ACC112 (cell line): ENCODE data around the gene CATSPERD.

Experiments used
- H2AFZ ChIP-seq: fragments of 200-600 bp; sonication (generic); one replicate; pipeline ENCODE4 v1.6.0; 2017; ENCODE audit warnings: antibody characterized with exemption, low read length; ENCODE audit not compliant: unreplicated experiment
- H3K27ac ChIP-seq: fragments of 200-600 bp; sonication (generic); 2 replicates; pipeline ENCODE4 v1.5.1; 2014; ENCODE audit warnings: low read depth, mild to moderate bottlenecking, antibody characterized with exemption, low read length, moderate library complexity
- H3K27me3 ChIP-seq: fragments of 200-600 bp; sonication (generic); 2 replicates; pipeline ENCODE4 v1.6.1; 2014; ENCODE audit warnings: mild to moderate bottlenecking, antibody characterized with exemption, low read length, moderate library complexity, mixed read lengths; ENCODE audit not compliant: insufficient read depth
- H3K36me3 ChIP-seq: fragments of 200-600 bp; sonication (generic); 2 replicates; pipeline ENCODE4 v1.6.1; 2016; ENCODE audit warnings: mild to moderate bottlenecking, antibody characterized with exemption, low read length, moderate library complexity, mixed read lengths; ENCODE audit not compliant: insufficient read depth
- H3K4me1 ChIP-seq: fragments of 200-600 bp; sonication (generic); one replicate; pipeline ENCODE4 v1.6.1; 2016; ENCODE audit warnings: low read length, mixed read lengths; ENCODE audit not compliant: insufficient read depth, unreplicated experiment, control insufficient read depth
- H3K4me3 ChIP-seq: fragments of 200-600 bp; sonication (generic); 2 replicates; pipeline ENCODE4 v1.5.1; 2014; ENCODE audit warnings: mild to moderate bottlenecking, low read depth, low read length
- H3K79me2 ChIP-seq: fragments of 200-600 bp; sonication (generic); one replicate; pipeline ENCODE4 v1.6.0; 2016; ENCODE audit warnings: low read length; ENCODE audit not compliant: control insufficient read depth, unreplicated experiment, insufficient read depth

The CATSPERD gene

GRCh38 chr19:5789886-5790558, 69.6 kb downstream of the CATSPERD start:
- H3K79me2 ChIP-seq, result peaks cover 3% of the 10 kb centered on the region
- H3K27ac ChIP-seq, result no peak overlapping the region; the same call in 1 of the 2 replicates
- H3K27me3 ChIP-seq, result no peaks in the 10 kb centered on the region
- no peaks in the 10 kb centered on the region for H3K4me1 ChIP-seq
- H3K36me3 ChIP-seq, result no peaks in the 10 kb centered on the region
- peak overlapping the region; percentile 93 for H3K4me3 ChIP-seq
- no peak overlapping the region for H2AFZ ChIP-seq

DNA sequence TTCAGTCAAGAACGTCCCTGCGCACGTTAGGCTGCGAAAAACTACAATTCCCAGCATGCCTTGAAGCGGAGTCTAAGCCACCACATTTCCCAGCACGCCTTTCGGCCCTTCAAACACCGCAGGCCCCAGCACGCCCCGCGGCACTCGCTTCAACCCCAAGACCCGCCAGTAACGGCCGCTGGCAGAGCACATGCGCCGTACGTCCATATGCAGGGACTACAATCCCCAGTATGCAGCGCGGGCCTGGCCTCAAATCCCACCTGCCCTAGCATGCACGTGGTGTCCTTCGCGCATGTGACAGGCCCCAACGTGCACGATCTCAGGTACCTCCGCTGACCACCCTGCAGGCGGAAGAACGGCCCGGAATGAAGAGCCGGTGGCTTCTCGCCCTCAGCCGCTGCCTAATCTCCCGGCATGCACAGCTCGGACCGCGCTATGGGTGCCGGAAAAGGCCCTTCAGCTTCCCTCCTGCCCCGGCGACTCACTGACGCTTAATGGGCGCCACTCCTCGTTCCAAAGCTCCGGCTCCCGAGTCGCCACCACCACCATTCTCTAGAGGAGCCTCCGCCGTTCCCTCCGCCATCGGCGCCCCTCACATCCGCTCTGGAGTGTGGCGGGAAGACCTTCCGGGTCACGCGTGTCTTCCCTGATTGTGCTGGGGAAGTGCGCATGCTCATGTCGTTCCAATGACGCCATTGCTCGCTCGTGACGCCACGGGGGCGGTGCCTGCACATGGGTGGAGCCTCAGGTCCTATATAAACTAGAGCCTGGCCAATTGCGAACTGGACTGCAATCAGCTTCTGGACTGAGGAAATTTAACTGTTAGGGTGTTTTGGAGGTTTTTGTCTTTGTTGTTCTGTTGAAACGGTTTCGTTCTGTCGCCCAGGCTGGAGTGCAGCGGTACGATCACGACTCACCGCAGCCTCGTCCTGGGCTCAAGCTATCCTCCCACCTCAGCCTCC, 70.4 kb downstream of the CATSPERD start, which contains the start of gene DUS3L:
Gene DUS3L, minus strand, starts transcription at position 605 of the 962 bp plus-strand sequence. Its CDS starts 22 bp downstream, at position 583.
- H3K4me1 ChIP-seq, result no peaks in the 10 kb centered on the region
- H3K4me3 ChIP-seq, result peak within 1 kb of the TSS; percentile 93
- no peaks in the 10 kb centered on the region for H3K36me3 ChIP-seq
- peaks cover 3% of the 10 kb centered on the region for H3K79me2 ChIP-seq
- H3K27me3 ChIP-seq, result no peaks in the 10 kb centered on the region
- peak within 1 kb of the TSS; percentile 91 for H3K27ac ChIP-seq
- peak within 1 kb of the TSS; percentile 80 for H2AFZ ChIP-seq

- Histone ChIP-seq H3K4me3 (no peak overlapping the region), H3K27ac (no peak overlapping the region), H3K4me1 (no peaks in the 10 kb centered on the region), H3K27me3 (no peaks in the 10 kb centered on the region), H3K36me3 (no peaks in the 10 kb centered on the region), H2AFZ (no peak overlapping the region), H3K79me2 (peaks cover 3% of the 10 kb centered on the region)
Observed at GRCh38 chr19:5792224-5792623, 71.8 kb downstream of the CATSPERD start.

DNA sequence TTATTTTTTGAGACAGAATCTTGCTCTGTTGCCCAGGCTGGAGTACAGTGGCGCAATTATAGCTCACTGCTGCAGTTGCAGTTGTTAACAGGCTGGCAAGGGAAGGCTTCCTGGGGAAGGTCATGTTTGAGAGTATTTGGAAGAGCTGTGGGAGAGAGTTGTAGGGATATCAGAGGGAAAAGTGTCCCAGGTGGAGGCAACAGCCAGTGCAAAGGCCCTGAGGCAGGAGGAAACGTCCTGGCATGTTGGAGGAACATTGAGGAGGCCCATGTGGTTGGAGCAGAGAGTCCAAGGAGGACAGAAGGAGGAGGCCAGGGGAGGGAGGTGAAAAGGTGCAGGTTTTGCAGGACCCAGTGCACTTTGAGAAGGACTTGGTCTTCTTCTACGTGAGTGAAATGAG, 72.8 kb downstream of the CATSPERD start:
- Histone ChIP-seq H3K4me3 (no peak overlapping the region), H3K27me3 (no peaks in the 10 kb centered on the region), H2AFZ (no peak overlapping the region), H3K4me1 (no peaks in the 10 kb centered on the region), H3K79me2 (peaks cover 3% of the 10 kb centered on the region), H3K36me3 (no peaks in the 10 kb centered on the region), H3K27ac (no peak overlapping the region)

DNA sequence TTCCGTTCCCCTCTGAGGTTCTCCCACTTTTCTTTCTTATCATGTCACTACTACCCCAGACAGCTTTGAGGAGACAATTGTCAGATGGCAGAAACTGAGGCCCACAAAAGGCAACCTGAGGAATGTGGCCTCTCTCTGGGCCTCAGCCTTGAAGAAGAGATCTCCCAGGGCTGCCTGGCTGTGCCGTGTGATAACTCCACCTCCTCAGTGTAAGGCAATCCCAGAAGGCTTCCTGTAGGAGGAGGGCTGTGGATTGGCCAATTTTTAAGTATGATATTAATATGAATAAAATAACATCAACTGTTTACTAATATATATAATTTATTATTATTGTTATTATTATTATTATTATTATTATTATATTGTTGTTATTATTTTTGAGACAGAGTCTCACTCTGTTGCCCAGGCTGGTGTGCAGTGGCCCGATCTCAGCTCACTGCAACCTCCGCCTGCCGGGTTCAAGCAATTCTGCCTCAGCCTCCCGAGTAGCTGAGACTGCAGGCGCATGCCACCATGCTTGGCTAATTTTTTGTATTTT, 75.0 kb downstream of the CATSPERD start:
- H2AFZ ChIP-seq, result no peak overlapping the region
- H3K4me3 ChIP-seq, result no peak overlapping the region
- H3K27ac ChIP-seq, result no peak overlapping the region
- no peaks in the 10 kb centered on the region for H3K4me1 ChIP-seq
- no peaks in the 10 kb centered on the region for H3K36me3 ChIP-seq
- no peaks in the 10 kb centered on the region for H3K79me2 ChIP-seq
- H3K27me3 ChIP-seq, result no peaks in the 10 kb centered on the region

- no peak overlapping the region for H3K4me3 ChIP-seq
- H3K27me3 ChIP-seq, result no peaks in the 10 kb centered on the region
- no peak overlapping the region for H3K27ac ChIP-seq
- no peaks in the 10 kb centered on the region for H3K4me1 ChIP-seq
- H3K79me2 ChIP-seq, result no peaks in the 10 kb centered on the region
- H2AFZ ChIP-seq, result no peak overlapping the region
- H3K36me3 ChIP-seq, result no peaks in the 10 kb centered on the region
Observed at GRCh38 chr19:5798244-5798643, 77.8 kb downstream of the CATSPERD start.

GRCh38 chr19:5799247-5800241, 79.1 kb downstream of the CATSPERD start:
- peaks cover 3% of the 10 kb centered on the region for H3K4me1 ChIP-seq
- no peaks in the 10 kb centered on the region for H3K79me2 ChIP-seq
- H2AFZ ChIP-seq, result no peak overlapping the region
- H3K4me3 ChIP-seq, result no peak overlapping the region
- H3K27ac ChIP-seq, result no peak overlapping the region
- peaks cover 5% of the 10 kb centered on the region for H3K27me3 ChIP-seq
- H3K36me3 ChIP-seq, result no peaks in the 10 kb centered on the region

DNA sequence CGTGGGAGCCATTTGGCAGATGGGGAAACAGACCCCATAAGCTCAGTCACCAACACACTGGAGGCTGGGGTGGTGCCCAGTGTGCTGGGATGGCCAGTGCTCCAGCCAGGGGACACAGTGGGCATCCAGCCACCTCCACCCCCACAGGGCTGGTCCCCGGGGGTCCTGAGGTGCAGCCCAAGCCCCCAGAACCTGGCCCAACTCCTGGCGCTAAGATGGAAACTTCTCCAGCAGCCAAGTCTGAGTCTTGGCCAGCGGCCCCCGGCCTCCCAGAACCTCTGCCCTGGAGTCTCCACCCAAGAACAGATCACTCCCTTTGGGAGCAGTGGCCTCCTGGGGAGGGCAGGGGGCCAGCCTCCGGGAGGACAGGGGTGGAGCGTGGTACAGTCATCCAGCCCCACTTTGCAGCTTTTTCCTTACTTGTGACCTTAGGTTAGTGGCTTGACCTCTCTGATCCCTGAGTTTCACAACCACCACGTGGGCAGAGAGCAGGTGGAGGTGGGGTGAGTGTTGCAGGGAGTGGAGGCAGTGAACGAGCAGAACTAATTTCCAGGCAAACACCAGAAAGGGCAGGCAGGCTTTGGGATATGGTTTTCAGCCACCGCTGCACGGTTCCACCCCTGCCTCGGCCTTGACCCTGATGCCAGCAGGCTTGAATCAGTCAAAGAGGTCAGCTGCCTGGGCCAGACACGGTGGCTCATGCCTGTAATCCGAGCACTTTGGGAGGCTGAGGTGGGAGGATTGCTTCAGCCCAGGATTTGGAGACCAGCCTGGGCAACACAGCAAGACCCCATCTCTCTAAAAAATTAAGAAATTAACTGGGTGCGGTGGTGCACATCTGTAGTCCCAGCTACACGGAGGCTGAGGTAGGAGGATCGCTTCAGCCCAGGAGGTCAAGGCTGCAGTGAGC, 80.2 kb downstream of the CATSPERD start:
- no peak overlapping the region for H3K27ac ChIP-seq
- no peaks in the 10 kb centered on the region for H3K36me3 ChIP-seq
- H3K27me3 ChIP-seq, result peaks cover 11% of the 10 kb centered on the region
- H3K4me1 ChIP-seq, result peaks cover 3% of the 10 kb centered on the region
- H2AFZ ChIP-seq, result no peak overlapping the region
- H3K79me2 ChIP-seq, result no peaks in the 10 kb centered on the region
- no peak overlapping the region for H3K4me3 ChIP-seq

DNA sequence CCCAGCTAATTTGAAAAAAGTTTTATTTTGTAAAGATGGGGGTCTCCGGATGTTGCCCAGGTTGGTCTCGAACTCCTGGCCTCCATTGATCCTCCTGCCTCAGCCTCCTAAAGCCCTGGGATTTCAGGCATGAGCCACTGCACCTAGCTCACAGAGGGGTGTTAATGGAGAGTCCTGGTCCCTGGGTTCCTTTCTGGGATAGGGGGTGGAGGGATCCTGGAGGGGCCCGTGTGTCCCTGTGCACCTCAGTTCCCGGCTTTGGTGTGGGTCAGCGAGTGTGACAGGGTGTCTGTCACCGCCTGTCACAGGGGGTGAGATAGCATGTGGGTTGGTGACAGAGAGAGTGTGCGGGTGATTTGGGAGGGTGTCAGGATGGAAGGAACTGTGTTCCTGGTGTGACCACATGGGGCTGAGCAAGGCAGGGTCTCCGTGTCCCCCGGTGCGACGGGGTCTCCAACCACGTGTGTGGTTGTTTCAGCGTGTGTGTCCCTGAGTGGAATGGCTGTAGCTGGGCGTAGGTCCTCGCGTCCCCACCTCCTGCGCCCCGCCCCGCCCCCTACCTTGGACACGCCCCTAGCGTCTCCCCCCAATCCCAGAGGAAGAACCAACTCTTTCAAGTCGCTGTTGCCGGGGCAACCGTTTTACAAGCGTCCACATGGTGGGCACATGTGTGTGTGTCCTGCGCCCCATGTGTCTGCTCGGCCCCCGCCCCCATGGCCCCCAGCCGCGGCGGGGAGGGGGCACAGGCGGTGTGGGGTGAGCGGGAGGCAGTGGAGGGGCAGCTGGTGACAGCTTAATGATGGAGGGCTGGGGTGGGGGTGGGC, 81.6 kb downstream of the CATSPERD start:
- no peaks in the 10 kb centered on the region for H3K36me3 ChIP-seq
- H2AFZ ChIP-seq, result no peak overlapping the region
- no peak overlapping the region for H3K27ac ChIP-seq
- no peaks in the 10 kb centered on the region for H3K79me2 ChIP-seq
- peaks cover 3% of the 10 kb centered on the region for H3K4me1 ChIP-seq
- H3K4me3 ChIP-seq, result no peak overlapping the region
- H3K27me3 ChIP-seq, result peaks cover 18% of the 10 kb centered on the region
